CD4-positive, alpha-beta T cell treated with Interferon gamma for 1 hour (primary cell): ENCODE measurements around the gene GJC1.
"Not testable (repeated sequence)": the region's sequence is repeated elsewhere in the genome, so short reads cannot be mapped to it uniquely, and the experiment has no call there.

Experiments
- DNase-seq: peaks from one replicate; pipeline ENCODE4 v3.0.0-alpha.2; 2020

Gene GJC1

GRCh38 chr17:44758414-44759085, 71.5 kb downstream of the GJC1 start, which contains the start of gene ADAM11:
ADAM11 (plus strand) TSS chr17:44758988; CDS start chr17:44759200, 212 bp downstream.
- DNase-seq: no peak

- DNase-seq: no peak
These were observed 72.1 kb downstream of the GJC1 start for GRCh38 chr17:44757918-44758413.

DNA sequence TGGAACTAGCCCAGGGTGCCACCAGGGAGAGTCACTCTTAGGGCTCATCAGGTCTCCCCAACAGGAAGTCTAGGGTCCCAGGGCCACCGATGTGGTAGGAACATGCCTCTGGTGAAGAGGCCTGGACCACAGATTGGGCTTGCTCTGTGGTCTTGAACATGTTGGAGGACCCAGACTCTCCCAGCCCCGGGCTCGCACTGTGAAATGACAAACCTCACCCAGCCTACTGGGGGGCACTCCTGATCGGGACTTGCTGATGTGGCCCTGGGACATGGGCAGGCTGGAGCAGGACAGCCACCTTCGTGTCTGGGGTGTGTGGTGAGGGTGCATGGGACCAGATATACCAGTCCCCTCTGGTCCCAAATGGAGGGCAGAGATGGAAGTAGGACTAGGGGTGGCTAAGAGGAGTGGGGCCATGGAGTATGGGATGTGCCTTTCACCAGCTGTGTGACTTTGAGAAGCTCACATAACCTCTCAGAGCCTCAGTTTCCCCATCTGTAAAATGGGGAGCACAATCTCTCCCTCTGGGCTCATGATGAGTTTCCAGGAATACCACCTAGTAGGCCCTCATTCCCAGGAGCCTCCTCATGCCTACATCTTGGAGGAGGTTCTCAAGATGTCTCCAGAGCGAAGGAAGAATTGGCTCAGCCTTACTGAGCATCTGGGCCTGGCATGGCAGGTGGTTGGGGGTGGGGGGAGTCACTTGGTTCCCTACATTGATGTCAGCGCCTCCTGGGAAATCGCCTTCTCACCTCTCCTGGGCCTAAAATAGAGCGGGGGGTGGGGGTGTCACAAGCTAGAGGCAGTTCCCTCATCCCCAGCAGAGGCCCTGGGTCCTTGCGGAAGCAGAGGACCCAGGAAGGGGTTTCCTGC, 72.8 kb downstream of the GJC1 start:
- no peak for DNase-seq

GRCh38 chr17:44755180-44755579, 74.9 kb downstream of the GJC1 start:
- DNase-seq: not testable (repeated sequence)

- no peak for DNase-seq
These were observed 75.8 kb downstream of the GJC1 start for GRCh38 chr17:44754276-44754675.

DNA sequence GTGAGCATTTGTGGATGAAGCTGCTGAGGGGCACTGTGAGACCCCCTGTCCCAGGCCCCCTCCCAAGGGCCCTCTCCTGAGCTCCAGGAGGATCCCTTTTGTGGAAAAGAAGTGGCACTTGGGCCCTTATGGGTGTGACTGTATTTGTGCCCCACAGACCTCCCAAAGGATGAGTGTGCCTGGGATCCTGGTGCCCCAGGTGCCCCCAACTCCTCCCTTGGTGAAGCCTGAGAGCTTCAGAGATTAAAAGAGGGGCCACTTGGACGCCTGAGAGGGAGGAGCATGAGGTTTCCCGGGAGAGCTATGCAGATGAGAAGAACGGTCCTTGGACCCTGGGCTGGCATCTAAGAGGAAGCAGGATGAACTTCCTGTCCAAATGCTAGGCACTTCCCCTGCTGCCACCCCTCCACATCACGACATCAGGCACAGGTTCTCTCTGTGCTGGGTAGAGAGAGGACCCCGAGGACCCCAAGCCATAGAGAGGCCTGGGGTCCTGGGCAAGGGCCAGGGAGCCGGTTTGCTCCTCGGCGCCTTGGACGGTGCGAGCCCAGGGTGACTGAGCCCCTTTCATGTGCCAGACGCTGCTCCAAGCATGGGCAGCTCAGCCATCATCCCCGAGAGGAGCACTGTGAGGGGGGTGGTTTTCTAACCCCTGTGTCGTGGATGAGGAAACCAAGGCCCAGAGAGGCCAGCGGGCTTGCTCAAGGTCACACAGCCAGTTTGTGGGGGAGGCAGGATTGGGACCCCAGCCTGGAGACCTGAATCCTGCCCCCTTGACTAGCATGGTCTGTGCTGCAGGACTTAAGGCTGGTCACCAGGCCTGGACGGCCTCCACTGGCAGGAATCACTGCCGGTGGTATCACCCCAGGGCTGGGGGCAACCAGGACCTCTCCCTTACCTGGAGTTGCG, 76.9 kb downstream of the GJC1 start:
- no peak for DNase-seq

GRCh38 chr17:44751806-44752205, 78.3 kb downstream of the GJC1 start:
- no peak for DNase-seq

DNA sequence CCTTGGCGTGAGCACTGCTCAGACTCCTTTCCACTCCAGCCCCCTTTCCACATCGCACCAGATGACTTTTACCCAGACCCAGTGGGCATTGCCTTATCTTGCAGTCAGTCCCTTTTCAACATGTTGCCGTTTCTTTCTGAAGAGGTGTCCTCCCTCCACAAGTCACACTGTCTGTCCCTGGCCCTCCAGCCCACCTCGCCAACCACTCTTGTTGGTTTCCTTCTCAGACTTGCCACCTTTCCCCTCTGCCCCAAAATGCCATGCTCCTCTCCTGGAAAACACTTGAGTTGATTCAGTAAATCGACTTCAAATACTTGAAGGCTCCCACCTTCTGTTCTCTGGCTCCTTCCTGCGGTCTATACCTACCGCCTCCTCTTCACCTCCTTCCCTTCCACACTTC, 78.8 kb downstream of the GJC1 start:
- DNase-seq: no peak

- DNase-seq: no peak
These were observed 80.1 kb downstream of the GJC1 start for GRCh38 chr17:44749980-44750318.

DNA sequence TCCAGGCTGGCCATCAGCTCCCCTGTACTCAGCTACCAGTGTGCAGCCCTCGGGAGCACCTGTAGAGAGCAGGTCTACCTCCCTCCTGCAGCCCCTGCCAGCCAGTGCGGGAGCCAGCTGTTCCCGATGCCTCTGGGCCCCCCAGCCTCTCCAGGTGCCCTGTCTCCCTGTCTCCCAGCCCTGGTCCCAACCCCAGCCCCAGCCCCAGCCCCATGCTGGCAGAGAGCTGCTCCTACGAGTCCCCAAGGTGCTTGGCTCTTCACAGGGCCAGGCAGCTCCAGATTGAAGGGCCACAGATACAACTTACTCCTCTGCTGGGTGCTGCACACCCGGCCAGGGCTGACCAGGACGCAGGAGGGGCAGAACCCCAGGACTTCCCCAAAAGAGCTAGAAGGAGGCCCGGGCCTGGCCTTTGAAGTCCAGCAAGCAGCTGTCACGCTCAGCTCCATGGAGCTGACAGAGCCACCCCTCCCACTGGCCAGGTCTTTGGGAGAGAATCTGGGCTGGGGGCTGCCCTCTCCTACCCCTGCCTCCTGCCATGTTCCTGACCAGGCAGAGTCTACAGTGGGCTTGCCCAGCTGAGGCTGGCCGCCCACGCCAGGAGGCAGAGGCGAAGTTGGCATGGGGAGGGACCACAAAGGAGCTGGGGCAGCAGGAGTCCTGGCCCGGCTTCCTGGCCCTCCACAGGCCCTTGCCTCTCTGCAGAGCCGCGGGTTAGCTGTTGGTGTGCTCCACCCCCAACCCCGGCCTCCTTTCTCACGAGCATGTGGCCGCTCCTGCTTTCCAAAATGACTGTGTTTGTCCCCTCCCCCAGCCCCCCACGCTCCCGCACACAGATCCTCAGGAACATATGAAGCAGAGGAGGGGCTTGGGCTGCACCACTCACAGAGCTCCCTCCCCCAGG, 80.8 kb downstream of the GJC1 start:
- no peak for DNase-seq
